ENCODE data around the gene IL17REL. TPM values are rescaled to one million over a fixed set of nuclear protein-coding genes. Genes with fewer than 3 reads are reported as not detected.
A peak's percentile ranks its signal among the peaks of the same experiment; 100 is the strongest.

Gene IL17REL
- total RNA-seq, 1 donor from 2014 or later: not detected

DNA sequence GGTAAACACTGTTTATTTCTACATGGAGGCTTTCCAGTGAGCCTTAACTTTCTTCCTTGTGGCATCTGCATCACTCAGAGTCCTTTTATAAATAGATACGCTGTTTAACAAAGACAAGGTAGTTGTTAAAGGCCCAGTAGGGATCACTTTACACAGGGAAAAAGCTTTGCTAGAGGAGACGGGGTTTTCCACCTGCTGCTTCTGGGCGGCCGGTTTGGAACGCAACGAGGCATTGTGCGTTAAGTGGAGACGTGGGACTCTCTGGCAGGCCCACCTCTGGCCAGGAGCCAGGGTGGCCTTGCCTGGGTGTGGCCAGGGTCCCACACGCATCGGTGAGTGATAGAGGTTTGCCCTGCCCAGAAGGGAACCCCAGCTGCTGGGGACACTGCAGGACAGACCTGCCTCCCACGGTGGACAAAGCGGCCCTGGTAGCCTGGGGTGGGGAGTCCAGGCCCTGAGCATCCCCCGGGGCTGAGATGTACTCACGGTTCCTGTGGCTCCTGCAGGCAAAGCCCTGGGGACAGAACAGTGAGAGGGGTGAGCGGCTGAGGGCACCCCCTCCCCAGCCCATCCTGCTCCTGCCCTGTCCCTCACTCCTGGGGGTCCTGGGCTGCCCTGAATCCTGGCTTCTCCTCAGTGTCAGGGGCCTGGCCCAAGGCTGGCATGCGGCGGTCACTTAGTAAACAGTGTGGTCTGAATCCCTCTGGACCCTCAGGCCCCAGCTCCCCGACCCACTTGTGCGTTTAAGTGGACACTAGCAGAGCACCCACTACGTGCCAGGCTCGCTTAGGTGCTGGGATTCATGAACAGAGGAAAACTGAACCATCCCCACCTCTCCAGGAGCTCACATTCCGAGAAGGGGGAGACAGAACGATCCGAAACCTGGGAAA lies 4.2 kb downstream of the IL17REL start:
- ATAC-seq: no peak
- no peak for DNase-seq (ENCODE audit: low spot score)

- ATAC-seq (no peak), DNase-seq (ENCODE audit: low spot score) (no peak)
Measured at GRCh38 chr22:50007057-50007511, 5.5 kb downstream of the IL17REL start.

GRCh38 chr22:50004918-50005317 lies 7.6 kb downstream of the IL17REL start:
- ATAC-seq: no peak

GRCh38 chr22:50002791-50003190 lies 9.8 kb downstream of the IL17REL start:
- DNase-seq (ENCODE audit: low spot score): no peak

More at GRCh38 chr22:50004918-50005317, 7.6 kb downstream of the IL17REL start:
- DNase-seq (ENCODE audit: low spot score): no peak

GRCh38 chr22:50001388-50002231 lies 11.0 kb downstream of the IL17REL start:
- no peak for ATAC-seq
- DNase-seq (ENCODE audit: low spot score): peak; percentile 21

More at GRCh38 chr22:50002791-50003190, 9.8 kb downstream of the IL17REL start:
- no peak for ATAC-seq

DNA sequence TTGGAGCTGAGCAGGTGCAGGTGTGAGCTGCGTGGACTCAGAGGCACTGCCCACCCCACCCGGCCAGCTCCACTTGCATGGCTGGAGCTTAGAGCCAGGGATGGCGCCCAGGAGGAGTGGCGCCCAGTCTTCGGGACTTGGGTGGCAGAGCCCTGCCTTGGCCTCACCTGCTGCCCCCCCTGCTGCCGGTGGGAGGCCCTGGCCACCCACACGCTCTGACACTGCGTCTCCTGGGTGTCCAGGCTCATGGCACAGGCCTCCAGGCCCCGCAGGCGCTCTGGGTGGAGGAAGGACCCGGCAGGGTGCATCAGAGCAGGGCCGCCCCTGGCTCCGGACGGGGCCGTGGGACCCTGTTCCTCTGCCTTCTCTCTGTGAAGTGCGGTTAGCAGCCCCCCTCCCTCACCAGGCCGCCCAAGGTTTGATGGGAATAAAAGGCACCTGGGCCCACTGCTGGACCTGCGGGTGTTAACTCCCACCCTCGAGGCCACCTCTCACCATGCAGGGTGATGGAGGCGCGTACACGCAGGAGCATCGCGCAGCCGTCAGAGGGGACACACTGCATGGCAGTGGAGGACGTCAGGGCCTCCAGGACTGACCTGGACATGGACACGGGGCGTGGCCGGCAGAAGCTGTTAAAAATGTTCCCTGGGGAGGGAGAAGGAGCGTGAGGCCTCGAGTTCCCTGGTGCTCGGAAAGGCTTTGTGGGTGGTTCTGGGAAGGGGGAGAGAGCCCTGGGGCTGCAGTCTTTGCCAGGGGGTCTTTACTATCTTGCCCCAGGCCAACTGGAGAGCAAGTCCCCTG lies 11.8 kb downstream of the IL17REL start:
- DNase-seq (ENCODE audit: low spot score): no peak
- no peak for ATAC-seq

DNA sequence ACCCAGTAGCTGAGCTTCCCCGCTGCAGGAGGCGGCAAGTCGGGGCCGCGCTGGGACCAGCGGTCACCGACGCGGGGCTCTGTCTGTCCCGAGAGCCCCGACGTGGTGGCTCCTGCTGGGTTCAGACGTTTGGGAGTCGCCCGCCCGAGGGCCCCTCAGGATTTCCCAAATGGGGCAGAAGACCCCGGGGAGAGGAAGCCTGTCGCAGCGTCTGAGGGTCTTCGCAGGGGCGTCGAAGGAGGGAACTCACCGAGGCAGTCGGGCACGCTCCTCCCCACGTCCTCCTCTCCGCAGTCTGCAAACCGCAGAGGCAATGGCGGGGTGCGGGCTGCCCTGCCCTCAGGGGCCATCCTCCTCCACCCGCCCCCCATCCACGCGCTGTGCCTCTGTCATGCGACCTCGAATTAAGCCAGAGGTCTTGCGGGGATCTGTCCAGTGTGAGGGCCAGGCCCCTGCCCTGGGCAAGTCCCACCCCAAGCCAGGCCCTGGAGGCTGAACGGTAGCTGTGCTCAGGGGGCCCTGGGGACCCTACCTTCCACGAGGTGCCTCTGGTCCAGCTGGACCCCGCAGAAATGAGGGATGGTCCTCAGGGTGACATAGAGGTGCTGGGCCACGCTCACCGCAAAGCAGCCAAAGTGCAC lies 12.5 kb downstream of the IL17REL start:
- DNase-seq (ENCODE audit: low spot score) (no peak), ATAC-seq (no peak)

GRCh38 chr22:49999063-49999945 lies 13.3 kb downstream of the IL17REL start:
- DNase-seq (ENCODE audit: low spot score): peak; percentile 43
- ATAC-seq: peak; percentile 24

- peak; percentile 33 for DNase-seq (ENCODE audit: low spot score)
- ATAC-seq: no peak
Measured at GRCh38 chr22:49998718-49999062, 13.9 kb downstream of the IL17REL start.

- ATAC-seq (no peak), DNase-seq (ENCODE audit: low spot score) (peak; percentile 38)
Measured at GRCh38 chr22:49997932-49998717, 14.4 kb downstream of the IL17REL start.

DNA sequence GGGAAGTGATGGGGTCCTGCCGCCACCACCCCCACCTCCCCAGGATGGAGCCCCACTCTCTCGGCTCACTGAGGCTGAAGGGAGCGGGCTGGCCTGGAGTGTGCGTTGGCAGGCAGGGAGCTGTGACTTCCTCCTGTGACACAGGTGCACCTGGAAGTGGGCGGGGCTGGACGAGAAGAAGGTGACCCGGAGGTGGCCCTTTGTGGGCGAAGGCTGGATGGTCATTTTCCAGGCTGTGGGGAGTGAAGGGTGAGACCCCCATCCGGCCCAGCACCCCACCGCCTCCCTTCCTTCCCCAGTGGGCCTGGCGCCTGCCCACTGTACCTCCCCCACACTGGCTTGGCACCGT lies 15.3 kb downstream of the IL17REL start:
- DNase-seq (ENCODE audit: low spot score) (no peak), ATAC-seq (no peak)

- ATAC-seq (no peak), DNase-seq (ENCODE audit: low spot score) (peak; percentile 43)
Measured at GRCh38 chr22:49996518-49997250, 15.9 kb downstream of the IL17REL start.

GRCh38 chr22:49996119-49996517 lies 16.4 kb downstream of the IL17REL start:
- ATAC-seq: peak; percentile 15
- DNase-seq (ENCODE audit: low spot score): peak; percentile 41

DNA sequence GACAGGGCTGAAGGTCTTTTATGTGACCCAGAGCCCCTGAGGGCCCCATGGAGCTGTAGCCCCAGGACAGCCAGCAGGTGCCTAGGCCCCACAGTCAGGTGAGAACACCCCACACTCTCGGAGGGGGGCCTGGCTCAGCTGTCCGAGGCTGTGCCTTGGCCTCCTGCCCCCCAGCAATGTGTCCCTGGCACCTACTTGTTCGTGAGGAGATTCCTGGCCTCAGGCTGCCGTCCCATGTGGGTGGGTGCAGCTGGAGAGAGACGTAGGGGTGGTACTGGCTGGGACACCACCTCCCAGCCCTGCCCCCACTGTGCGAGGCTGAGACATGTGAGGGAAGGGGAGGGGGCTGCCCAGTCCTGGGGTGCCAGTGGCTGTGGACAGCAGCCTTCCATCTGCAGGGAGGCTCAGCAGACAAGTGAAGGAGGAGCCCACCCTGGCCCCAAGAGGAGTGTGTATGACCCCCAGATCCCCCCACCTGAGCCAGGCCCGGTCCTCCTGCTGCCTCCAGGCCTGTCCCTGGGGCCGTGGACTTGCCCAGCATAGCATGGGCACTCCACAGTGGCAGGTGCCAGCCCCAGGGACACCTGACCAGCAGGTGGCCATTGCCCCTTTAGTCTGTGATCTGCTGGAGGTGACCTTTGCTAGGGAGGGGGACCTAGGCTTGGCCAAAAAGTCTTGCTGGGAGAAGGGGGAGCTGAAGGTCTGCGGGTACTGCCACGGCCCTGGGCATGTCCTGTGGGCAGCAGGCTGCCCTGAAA lies 17.0 kb downstream of the IL17REL start:
- ATAC-seq: no peak
- DNase-seq (ENCODE audit: low spot score): peak; percentile 40

GRCh38 chr22:49995041-49995360 lies 17.6 kb downstream of the IL17REL start:
- ATAC-seq: no peak
- no peak for DNase-seq (ENCODE audit: low spot score)

GRCh38 chr22:49994361-49995040 lies 18.1 kb downstream of the IL17REL start:
- ATAC-seq (no peak), DNase-seq (ENCODE audit: low spot score) (peak; percentile 41)
